SK-N-SH (cell line): ENCODE results near the gene GMPR2. TPM values are rescaled to one million over a fixed set of nuclear protein-coding genes. Genes with fewer than 3 reads are reported as not detected.

Experiments
- CTCF ChIA-PET: fragments of 300-600, 350-600 bp; formaldehyde crosslinking; extraction: SDS; loops from one replicate; lab custom pipeline; 2021; lab: Yijun Ruan, JAX
- POLR2A ChIA-PET: fragments of 350-600 bp; sonication (Branson Sonifier 250); formaldehyde crosslinking; extraction: SDS; loops from one replicate; lab custom pipeline; 2020; ENCODE audit warnings: antibody characterized with exemption, inconsistent platforms; lab: Yijun Ruan, JAX
- DNase-seq: peaks from one replicate; pipeline ENCODE4 v3.0.0; 2012
- H2AFZ ChIP-seq: fragments of 200-600 bp; sonication (generic); 2 replicates; pipeline ENCODE4 v1.8.1; 2016; ENCODE audit warnings: antibody characterized with exemption, mild to moderate bottlenecking, low read depth
- H3F3A ChIP-seq: fragments of 200-600 bp; sonication (generic); replicated peaks from 2 replicates; pipeline ENCODE3; 2016; ENCODE audit warnings: antibody characterized with exemption, mild to moderate bottlenecking; ENCODE audit not compliant: insufficient read depth
- H3K27ac ChIP-seq, 2 experiments: fragments of 200-500 bp in 1 of 2; fragments of 200-600 bp in 1 of 2; sonication (Bioruptor generic) in 1 of 2; sonication (generic), shearing (Covaris generic) in 1 of 2; 2 replicates each; pipeline versions ENCODE4 v1.5.1 to v1.6.1; 2014 to 2016; ENCODE audit warnings: low read depth in 2 of 2, inconsistent platforms in 1 of 2, low read length in 1 of 2, mild to moderate bottlenecking in 1 of 2, mixed read lengths in 1 of 2
- H3K27me3 ChIP-seq: fragments of 200-600 bp; sonication (generic), shearing (Covaris generic); 2 replicates; pipeline ENCODE4 v1.6.1; 2016; ENCODE audit warnings: mixed run types; ENCODE audit not compliant: insufficient read depth
- H3K36me3 ChIP-seq, 2 experiments: fragments of 200-500 bp in 1 of 2; fragments of 200-600 bp in 1 of 2; sonication (Bioruptor generic) in 1 of 2; sonication (generic) in 1 of 2; replicated peaks in 1 of 2; 2 replicates each; pipeline versions ENCODE3 to v1.5.1; 2014 to 2016; ENCODE audit warnings: low read length in 1 of 2, mild to moderate bottlenecking in 1 of 2; ENCODE audit not compliant: insufficient read depth in 2 of 2, control insufficient read depth in 1 of 2
- H3K4me1 ChIP-seq, 2 experiments: fragments of 200-500 bp in 1 of 2; fragments of 200-600 bp in 1 of 2; sonication (Bioruptor generic) in 1 of 2; sonication (generic), shearing (Covaris generic) in 1 of 2; 2 replicates each; pipeline versions ENCODE4 v1.5.1 to v1.6.1; 2014 to 2016; ENCODE audit warnings: low read depth in 1 of 2, low read length in 1 of 2, mixed run types in 1 of 2; ENCODE audit not compliant: insufficient read depth in 2 of 2, control insufficient read depth in 1 of 2
- H3K4me2 ChIP-seq: fragments of 200-600 bp; sonication (generic), shearing (Covaris generic); 2 replicates; pipeline ENCODE4 v1.6.1; 2017; ENCODE audit warnings: mixed run types
- H3K4me3 ChIP-seq, 2 experiments: fragments of 200-500 bp in 1 of 2; fragments of 200-600 bp in 1 of 2; sonication (Bioruptor generic) in 1 of 2; sonication (generic), shearing (Covaris generic) in 1 of 2; 2 replicates each; pipeline versions ENCODE4 v1.5.1 to v1.8.1; 2014 to 2016; ENCODE audit warnings: low read depth in 2 of 2, inconsistent platforms in 1 of 2, low read length in 1 of 2, mild to moderate bottlenecking in 1 of 2, mixed read lengths in 1 of 2, moderate library complexity in 1 of 2
- H3K79me2 ChIP-seq: fragments of 200-600 bp; sonication (generic); 2 replicates; pipeline ENCODE4 v1.8.1; 2017; ENCODE audit warnings: mild to moderate bottlenecking; ENCODE audit not compliant: insufficient read depth
- H3K9ac ChIP-seq: fragments of 200-600 bp; sonication (generic); 2 replicates; pipeline ENCODE4 v1.6.1; 2017; ENCODE audit warnings: mixed run types
- H3K9me2 ChIP-seq: fragments of 200-600 bp; sonication (generic); 2 replicates; pipeline ENCODE4 v1.6.1; 2017; ENCODE audit warnings: mixed run types
- H3K9me3 ChIP-seq: fragments of 200-600 bp; sonication (generic); 2 replicates; pipeline ENCODE4 v1.6.1; 2017; ENCODE audit warnings: mixed run types, mild to moderate bottlenecking, moderate library complexity
- H4K20me1 ChIP-seq: fragments of 200-600 bp; sonication (generic); 2 replicates; pipeline ENCODE4 v1.6.1; 2017; ENCODE audit warnings: mild to moderate bottlenecking, mixed run types; ENCODE audit not compliant: insufficient read depth
- CHD2 ChIP-seq: fragments of 150-350 bp; IDR thresholded peaks from 2 replicates; pipeline ENCODE4 v1.6.1; 2018; ENCODE audit warnings: low read length; ENCODE audit not compliant: partially characterized antibody
- EP300 ChIP-seq, 2 experiments: IDR thresholded peaks; 2 replicates each; pipeline versions ENCODE4 v1.4.0 to v1.6.1; 2012; ENCODE audit warnings: borderline replicate concordance in 1 of 2, low read depth in 1 of 2, low read length in 1 of 2
- GATA2 ChIP-seq: sonication (generic); formaldehyde crosslinking; IDR thresholded peaks from 2 replicates; pipeline ENCODE4 v1.5.0; 2020; ENCODE audit warnings: mild to moderate bottlenecking, missing genetic modification reagents
- IRF3 ChIP-seq: fragments of 150-350 bp; IDR thresholded peaks from 2 replicates; pipeline ENCODE4 v1.6.1; 2016; ENCODE audit warnings: mild to moderate bottlenecking, low read depth, low read length
- MXI1 ChIP-seq: IDR thresholded peaks from 2 replicates; pipeline ENCODE4 v1.6.1; 2012; ENCODE audit warnings: mild to moderate bottlenecking, low read depth, low read length, improper control_type of control experiment
- NFIC ChIP-seq: IDR thresholded peaks from 2 replicates; pipeline ENCODE4 v1.4.0; 2012; ENCODE audit warnings: borderline replicate concordance
- NRF1 ChIP-seq: IDR thresholded peaks from 2 replicates; pipeline ENCODE4 v1.6.1; 2012; ENCODE audit warnings: low read depth, mild to moderate bottlenecking, low read length
- REST ChIP-seq: IDR thresholded peaks from 2 replicates; pipeline ENCODE4 v1.6.1; 2012; ENCODE audit warnings: mild to moderate bottlenecking, low read depth, low read length, moderate library complexity
- RXRA ChIP-seq: IDR thresholded peaks from 2 replicates; pipeline ENCODE4 v1.4.0; 2012; ENCODE audit warnings: low read depth, mild to moderate bottlenecking, borderline replicate concordance
- SIN3A ChIP-seq: IDR thresholded peaks from 2 replicates; pipeline ENCODE4 v1.6.1; 2012; ENCODE audit warnings: low read depth, mild to moderate bottlenecking, low read length, moderate library complexity, borderline replicate concordance
- SMC3 ChIP-seq: IDR thresholded peaks from 2 replicates; pipeline ENCODE4 v1.6.1; 2012; ENCODE audit warnings: low read depth, low read length, improper control_type of control experiment
- YY1 ChIP-seq: IDR thresholded peaks from 2 replicates; pipeline ENCODE4 v1.4.0; 2012; ENCODE audit warnings: low read depth, mild to moderate bottlenecking
- WGBS: methylation state at CpG from one replicate; pipeline ENCODE4 v1.1.6; 2017; ENCODE audit warnings: low lambda C conversion rate; 5-methylcytosine and 5-hydroxymethylcytosine counted together
- polyA plus RNA-seq, 3 experiments: library from polyadenylated mRNA; depleted of rRNA; stranded (reverse); fragments of >200 nt; gene quantifications; 2 replicates each; pipeline ENCODE4 v1.2.3, GENCODE V29; 2012
- TF ChIP-seq, protein P1 (sequence below): IDR thresholded peaks from 2 replicates; pipeline ENCODE4 v1.4.0; 2012; ENCODE audit warnings: low read depth
- TF ChIP-seq, protein P2 (sequence below): IDR thresholded peaks from 2 replicates; pipeline ENCODE4 v1.4.0; 2012; ENCODE audit warnings: low read depth, borderline replicate concordance

GMPR2 gene
- polyA plus RNA-seq, 1 of the 3 experiments (the other 2 are of a cell fraction), result 97.0 TPM

DNA sequence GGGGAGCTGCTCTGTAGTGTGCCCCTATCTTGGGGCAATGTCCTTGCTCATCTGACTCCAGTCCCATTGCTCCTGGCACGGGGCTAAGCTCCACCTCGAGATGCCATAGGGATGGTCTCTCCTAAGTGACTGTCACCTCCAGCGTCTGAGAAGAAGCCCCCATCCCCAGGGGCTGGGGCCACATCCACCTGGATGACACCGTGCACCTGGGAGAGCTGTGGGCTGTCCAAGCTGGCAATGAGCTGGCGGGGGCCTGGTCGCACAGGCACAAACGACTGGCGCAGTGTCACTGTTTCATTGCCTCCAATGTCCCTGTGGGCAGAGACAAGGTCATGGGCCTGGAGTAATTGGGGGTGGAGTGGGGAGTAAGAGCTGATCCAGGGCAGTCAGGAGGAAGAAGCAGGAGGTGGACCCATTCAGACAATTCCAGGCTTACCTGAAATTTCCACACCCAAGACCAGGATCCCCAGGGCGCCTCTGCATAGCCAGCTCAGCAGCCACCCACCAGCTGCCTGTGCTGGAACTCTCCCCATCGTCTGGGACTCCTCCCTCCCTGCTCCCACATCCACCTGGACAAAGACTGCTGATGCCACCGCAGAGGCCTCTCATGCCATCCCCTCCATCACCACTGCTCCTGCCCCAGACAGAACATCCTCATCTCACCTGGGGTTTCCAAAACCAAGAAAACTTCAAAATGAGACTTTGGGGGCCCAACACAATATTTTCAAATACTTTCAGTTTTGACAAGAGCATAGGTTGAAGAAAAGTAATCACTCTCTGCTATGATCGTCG, 16.7 kb downstream of the GMPR2 start:
- WGBS, result 61% methylated on average over 9 of the region's 13 CpGs
- Histone ChIP-seq H3K36me3 (no peaks in the 10 kb centered on the region), H3K9me2 (no peaks in the 10 kb centered on the region), H3K9me3 (no peaks in the 10 kb centered on the region), H3F3A (no peaks in the 10 kb centered on the region), H3K4me1 (no peaks in the 10 kb centered on the region), H3K27ac (no peak overlapping the region), H4K20me1 (no peaks in the 10 kb centered on the region), H3K79me2 (no peaks in the 10 kb centered on the region), H2AFZ (no peak overlapping the region), H3K9ac (no peak overlapping the region), H3K4me2 (no peak overlapping the region), H3K4me3 (no peak overlapping the region), H3K27me3 (no peaks in the 10 kb centered on the region)
- DNase-seq, result no peak
- POLR2A ChIA-PET, result no interaction called here
- TF ChIP-seq SMC3, result no peak
- no peak for TF ChIP-seq YY1
- no peak for TF ChIP-seq IRF3
- TF ChIP-seq NRF1, result no peak
- TF ChIP-seq, protein P1, sequence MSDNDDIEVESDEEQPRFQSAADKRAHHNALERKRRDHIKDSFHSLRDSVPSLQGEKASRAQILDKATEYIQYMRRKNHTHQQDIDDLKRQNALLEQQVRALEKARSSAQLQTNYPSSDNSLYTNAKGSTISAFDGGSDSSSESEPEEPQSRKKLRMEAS, result no peak
- TF ChIP-seq NFIC, result no peak
- TF ChIP-seq SIN3A, result no peak
- TF ChIP-seq RXRA, result no peak
- TF ChIP-seq EP300 (IDR thresholded peaks at IDR 0.05; ENCODE audit: borderline replicate concordance in 1 of 2, low read depth in 1 of 2, low read length in 1 of 2), result no peak
- no peak for TF ChIP-seq REST
- no peak for TF ChIP-seq MXI1
- TF ChIP-seq CHD2, result no peak
- TF ChIP-seq, protein P2, sequence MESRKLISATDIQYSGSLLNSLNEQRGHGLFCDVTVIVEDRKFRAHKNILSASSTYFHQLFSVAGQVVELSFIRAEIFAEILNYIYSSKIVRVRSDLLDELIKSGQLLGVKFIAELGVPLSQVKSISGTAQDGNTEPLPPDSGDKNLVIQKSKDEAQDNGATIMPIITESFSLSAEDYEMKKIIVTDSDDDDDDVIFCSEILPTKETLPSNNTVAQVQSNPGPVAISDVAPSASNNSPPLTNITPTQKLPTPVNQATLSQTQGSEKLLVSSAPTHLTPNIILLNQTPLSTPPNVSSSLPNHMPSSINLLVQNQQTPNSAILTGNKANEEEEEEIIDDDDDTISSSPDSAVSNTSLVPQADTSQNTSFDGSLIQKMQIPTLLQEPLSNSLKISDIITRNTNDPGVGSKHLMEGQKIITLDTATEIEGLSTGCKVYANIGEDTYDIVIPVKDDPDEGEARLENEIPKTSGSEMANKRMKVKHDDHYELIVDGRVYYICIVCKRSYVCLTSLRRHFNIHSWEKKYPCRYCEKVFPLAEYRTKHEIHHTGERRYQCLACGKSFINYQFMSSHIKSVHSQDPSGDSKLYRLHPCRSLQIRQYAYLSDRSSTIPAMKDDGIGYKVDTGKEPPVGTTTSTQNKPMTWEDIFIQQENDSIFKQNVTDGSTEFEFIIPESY, result no peak
- no peak for TF ChIP-seq GATA2 (CRISPR knock-in tag)
- CTCF ChIA-PET, result interaction anchor here (1.5 to 3.9 kb wide), 3 partner anchors 48 to 116 kb away, joined by 7 to 20 read pairs (median 9); partner anchors contain the start of gene CIDEB
